ENCODE results near the gene SYNJ2. TPM values are rescaled to one million over a fixed set of nuclear protein-coding genes. Genes with fewer than 3 reads are reported as not detected.
A peak's percentile ranks its signal among the peaks of the same experiment; 100 is the strongest.

Gene SYNJ2
- total RNA-seq, 1 experiment from 2014 or later, result 24.5 TPM

DNA sequence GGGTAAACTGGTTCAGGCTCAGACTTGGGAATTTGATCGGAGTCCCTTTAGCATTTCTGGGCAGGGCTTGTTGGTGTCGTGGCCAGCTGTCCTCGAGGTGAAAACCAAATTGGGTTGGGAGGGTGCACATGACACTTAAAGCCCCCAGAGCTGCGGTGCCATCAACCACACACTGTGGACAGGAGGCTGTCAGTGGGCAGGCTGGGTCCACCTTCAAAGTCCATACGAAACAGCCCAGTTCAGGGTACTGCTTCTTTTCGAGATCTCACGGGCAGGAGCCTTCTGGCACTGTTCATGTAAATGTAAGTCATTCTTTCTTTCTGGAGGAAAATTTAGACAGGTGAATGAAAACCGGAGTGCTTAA lies 7.0 kb downstream of the SYNJ2 start:
- peaks cover 13% of the 10 kb centered on the region for H3K79me2 ChIP-seq (ENCODE audit: insufficient read depth, low read length)

More for the DNA sequence above, 7.0 kb downstream of the SYNJ2 start:
- Mint-ChIP-seq H3K27ac (0 out of 7 replicates have a peak overlapping the region, but pooled peaks of 1 of the 3 experiments have one; percentile 49), H3K4me1 (peaks cover 42 to 55% of the 10 kb centered on the region in 2 experiments), H3K9me3 (no peaks in the 10 kb centered on the region), H3K27me3 (ENCODE audit: low read depth) (no peaks in the 10 kb centered on the region), H3K4me3 (no peak overlapping the region), H3K36me3 (ENCODE audit: insufficient read depth in 1 of 3, low read depth in 3 of 3) (peaks cover 0 to 4% (median 1%) of the 10 kb centered on the region in 3 experiments; a peak in 4 of 7 replicates)
- H3T11ph ChIP-seq (ENCODE audit: low read length), result no peak overlapping the region
- no peaks in the 10 kb centered on the region for H4K20me1 ChIP-seq (ENCODE audit: control insufficient read depth, insufficient read depth, insufficient read length)
- no peak overlapping the region for H4K91ac ChIP-seq (ENCODE audit: insufficient read length, low read depth, low read length)
- H3K9ac ChIP-seq (ENCODE audit: extremely low read depth, insufficient read length, low read length), result no peak overlapping the region
- peaks cover 10% of the 10 kb centered on the region; the same call in 1 of the 2 replicates for H3K4me1 ChIP-seq (ENCODE audit: insufficient read depth, low read length)
- H3K23me2 ChIP-seq (ENCODE audit: insufficient read length, low read depth, low read length, poor library complexity, severe bottlenecking), result no peaks in the 10 kb centered on the region
- no peak overlapping the region for H4K8ac ChIP-seq (replicated peaks; ENCODE audit: insufficient read length, low read depth, low read length)
- H2AFZ ChIP-seq (ENCODE audit: low read length), result no peak overlapping the region
- H3K9me3 ChIP-seq (ENCODE audit: control insufficient read depth, low read depth, low read length), result no peaks in the 10 kb centered on the region
- no peak overlapping the region for H3K4me2 ChIP-seq (ENCODE audit: insufficient read depth, insufficient read length, low read length)
- H2BK15ac ChIP-seq (ENCODE audit: low read depth, low read length), result no peak overlapping the region
- H4K5ac ChIP-seq (ENCODE audit: insufficient read length, low read depth, low read length), result no peak overlapping the region
- no peak overlapping the region for H3K14ac ChIP-seq (ENCODE audit: insufficient read depth, low read length)
- DNase-seq, result no peak
- no peak overlapping the region for H3K27ac ChIP-seq (ENCODE audit: insufficient read length, low read depth, low read length)
- H3K79me1 ChIP-seq (ENCODE audit: insufficient read depth, low read depth, low read length, poor library complexity, severe bottlenecking), result no peaks in the 10 kb centered on the region
- WGBS (ENCODE audit: extremely low coverage, insufficient read length, low lambda C conversion rate), result no CpG with 5 or more reads among the region's 8 CpGs
- no peak overlapping the region for H3K4ac ChIP-seq (ENCODE audit: low read depth, low read length)
- H3K27me3 ChIP-seq (ENCODE audit: insufficient read depth, low read length), result no peaks in the 10 kb centered on the region
- no peak overlapping the region for H2BK5ac ChIP-seq (ENCODE audit: insufficient read length, low read length)
- H3K18ac ChIP-seq (ENCODE audit: insufficient read length, low read depth, low read length), result no peak overlapping the region
- H2BK20ac ChIP-seq (ENCODE audit: low read depth, low read length, poor library complexity, severe bottlenecking), result no peak overlapping the region
- no peak overlapping the region for H2BK120ac ChIP-seq (ENCODE audit: low read depth, low read length, poor library complexity, severe bottlenecking)
- no peak overlapping the region for H2AK5ac ChIP-seq (ENCODE audit: insufficient read length, low read length)
- H2BK12ac ChIP-seq (ENCODE audit: insufficient read length, low read depth, low read length), result no peak overlapping the region
- TF ChIP-seq CTCF (conservative IDR thresholded peaks at IDR 0.05), result no peak
- H3K23ac ChIP-seq (ENCODE audit: insufficient read length, low read depth, low read length), result no peak overlapping the region
- H3K56ac ChIP-seq (ENCODE audit: insufficient read length, low read depth, low read length), result no peak overlapping the region
